ENCODE measurements around the gene ATG101.

- TF ChIP-seq CTCF (conservative IDR thresholded peaks at IDR 0.05) = no peak
- no peak for TF ChIP-seq EZH2 (IDR thresholded peaks at IDR 0.05; ENCODE audit: low read depth)
Measured at GRCh38 chr12:52060498-52061177, 9.1 kb upstream of the ATG101 start.

Data from PC-9 (cell line).